HepG2 (cell line): ENCODE data around the gene MRPS21.

Source experiments
- FOSL1 ChIP-seq: sonication (generic); formaldehyde crosslinking; IDR thresholded peaks from 2 replicates; pipeline ENCODE4 v1.9.0; 2021; ENCODE audit warnings: missing genetic modification reagents, borderline replicate concordance
- KDM5B ChIP-seq: sonication (generic); formaldehyde crosslinking; IDR thresholded peaks from 2 replicates; pipeline ENCODE4 v1.4.0; 2020; ENCODE audit warnings: missing genetic modification reagents, mild to moderate bottlenecking, borderline replicate concordance
- SP2 ChIP-seq: sonication (generic); formaldehyde crosslinking; IDR thresholded peaks from 2 replicates; pipeline ENCODE4 v1.5.1; 2020; ENCODE audit warnings: mild to moderate bottlenecking, missing genetic modification reagents
- TEAD3 ChIP-seq: optimal IDR thresholded peaks from 2 replicates; pipeline ENCODE3; 2016; ENCODE audit warnings: borderline replicate concordance

- no peak for TF ChIP-seq KDM5B
- TF ChIP-seq SP2: no peak
- no peak for TF ChIP-seq TEAD3 (CRISPR knock-in tag)
- TF ChIP-seq FOSL1 (CRISPR knock-in tag): no peak
Observed at GRCh38 chr1:150320667-150320978, 27.0 kb downstream of the MRPS21 start.
